ENCODE data around the gene USO1.
"Not testable (repeated sequence)": the region's sequence is repeated elsewhere in the genome, so short reads cannot be mapped to it uniquely, and the experiment has no call there.

USO1 gene

GRCh38 chr4:75714704-75715103 is 9.7 kb upstream of the USO1 start:
- no peak for DNase-seq (ENCODE audit: low read depth, low spot score)

DNA sequence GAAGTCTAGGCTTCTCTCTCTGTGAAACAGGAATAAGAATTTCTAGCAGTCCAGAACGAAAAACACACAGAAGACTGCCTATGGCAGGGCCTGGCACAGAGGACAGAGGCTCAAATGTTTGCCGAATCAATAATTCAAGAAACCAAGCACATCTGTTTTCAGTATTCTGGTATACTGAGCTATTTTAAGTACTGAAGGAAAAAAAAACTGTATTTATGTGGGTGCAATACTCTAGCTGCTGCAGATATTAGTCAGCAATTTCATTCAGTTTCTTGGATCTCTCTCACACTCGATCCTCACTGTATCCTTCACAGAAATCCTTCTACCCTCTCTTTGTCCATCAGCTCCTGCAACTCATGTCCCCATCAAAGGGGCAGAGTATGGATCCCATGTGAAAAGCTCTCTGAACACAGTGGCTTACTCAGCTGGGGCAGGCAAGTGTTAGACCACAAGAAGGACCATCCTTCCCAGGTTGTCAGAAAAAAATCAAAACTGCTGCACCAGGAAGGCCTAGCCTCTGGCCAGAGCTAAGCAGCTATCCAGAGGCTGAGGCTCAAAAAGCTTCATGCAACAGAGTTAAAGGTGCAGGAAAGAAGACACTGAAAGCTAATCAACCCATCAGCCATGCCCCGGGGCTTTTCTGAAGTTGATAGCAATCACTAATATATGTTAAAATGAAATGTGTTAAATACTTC is 9.1 kb upstream of the USO1 start:
- DNase-seq (ENCODE audit: low read depth, low spot score): no peak

- not testable (repeated sequence) for DNase-seq (ENCODE audit: low read depth, low spot score)
Observed at GRCh38 chr4:75716054-75716453, 8.3 kb upstream of the USO1 start.

DNA sequence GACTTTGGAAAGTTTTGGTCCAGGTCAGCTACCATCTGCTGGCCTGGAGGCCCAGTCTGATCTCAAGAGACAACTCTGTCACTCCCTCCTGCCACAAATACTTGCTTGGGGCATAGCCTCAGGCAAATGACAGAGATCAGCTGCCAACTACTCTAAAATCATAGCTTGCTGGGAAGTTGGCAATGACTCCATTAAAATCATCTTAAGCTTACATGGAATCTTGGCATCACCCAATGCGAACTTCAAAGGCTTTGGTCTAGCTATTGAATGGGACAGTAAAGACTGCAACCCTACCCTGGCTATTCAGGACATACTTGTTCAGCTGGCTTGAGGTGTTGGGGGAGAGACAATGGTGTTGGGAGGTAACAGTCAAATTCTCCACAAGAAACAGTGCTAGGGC is 7.0 kb upstream of the USO1 start:
- DNase-seq (ENCODE audit: low read depth, low spot score): no peak

DNA sequence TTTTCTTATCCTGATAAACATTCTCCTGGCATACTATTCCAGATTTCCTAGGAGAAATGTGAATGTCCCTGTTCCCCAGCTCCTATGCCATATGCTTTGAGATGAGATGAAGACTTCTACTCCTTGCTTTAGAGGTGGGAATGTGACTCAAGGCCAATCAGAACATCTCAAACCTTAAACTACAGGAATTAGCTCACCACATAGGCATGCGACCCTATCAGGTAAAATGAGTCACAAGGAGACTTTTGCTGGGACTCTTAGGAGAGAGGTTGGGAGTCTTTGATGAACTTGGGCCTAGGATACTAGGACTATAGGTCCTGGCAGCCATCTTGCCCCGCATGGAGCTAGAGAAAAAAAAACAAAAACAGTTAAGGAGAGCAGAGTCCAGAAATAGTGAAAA is 5.8 kb upstream of the USO1 start:
- no peak for DNase-seq (ENCODE audit: low read depth, low spot score)

- DNase-seq (ENCODE audit: low read depth, low spot score): no peak
Observed at GRCh38 chr4:75722417-75722816, 2.0 kb upstream of the USO1 start.

DNA sequence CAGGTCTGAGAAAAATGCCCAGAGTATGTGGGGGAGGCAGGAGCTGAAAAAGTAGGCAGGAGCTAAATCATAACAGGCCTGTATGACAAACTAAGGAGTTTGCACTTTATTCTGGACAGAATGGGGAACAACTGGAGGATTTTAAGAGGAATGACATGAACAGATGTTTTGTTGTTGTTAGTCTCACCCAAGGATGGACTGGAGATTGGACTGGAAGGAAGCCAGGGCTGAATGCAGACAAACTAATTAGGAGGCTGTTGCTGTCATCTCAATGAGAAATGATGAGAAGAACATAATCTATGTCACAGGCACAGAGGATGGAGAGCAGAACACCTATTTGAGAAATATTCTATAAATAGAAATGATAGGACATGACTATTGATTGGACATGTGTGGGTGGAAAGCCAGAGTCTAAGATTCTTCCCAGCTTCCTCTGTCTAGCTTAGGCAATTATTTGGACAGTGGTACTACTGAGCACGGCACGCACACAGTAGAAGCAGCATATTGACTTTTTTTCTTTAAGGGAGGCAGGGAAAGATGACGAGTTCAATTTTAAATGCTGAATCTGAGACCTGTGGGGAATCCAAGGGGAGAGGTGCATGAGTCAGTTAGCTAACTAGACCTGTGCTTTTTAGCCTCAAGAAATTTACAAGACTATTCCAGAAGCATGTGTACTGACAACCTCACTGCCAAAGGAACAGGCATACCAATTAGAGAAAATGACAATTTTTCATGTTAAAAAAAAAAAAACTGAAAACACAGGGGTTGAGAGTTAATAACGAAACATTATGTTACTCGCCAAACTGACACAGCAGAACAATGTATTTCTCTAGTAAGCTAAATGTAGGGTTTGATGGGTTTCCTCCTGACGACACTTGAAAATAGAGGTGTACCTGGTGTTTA is 963 bp upstream of the USO1 start:
- DNase-seq (ENCODE audit: low read depth, low spot score): no peak

DNA sequence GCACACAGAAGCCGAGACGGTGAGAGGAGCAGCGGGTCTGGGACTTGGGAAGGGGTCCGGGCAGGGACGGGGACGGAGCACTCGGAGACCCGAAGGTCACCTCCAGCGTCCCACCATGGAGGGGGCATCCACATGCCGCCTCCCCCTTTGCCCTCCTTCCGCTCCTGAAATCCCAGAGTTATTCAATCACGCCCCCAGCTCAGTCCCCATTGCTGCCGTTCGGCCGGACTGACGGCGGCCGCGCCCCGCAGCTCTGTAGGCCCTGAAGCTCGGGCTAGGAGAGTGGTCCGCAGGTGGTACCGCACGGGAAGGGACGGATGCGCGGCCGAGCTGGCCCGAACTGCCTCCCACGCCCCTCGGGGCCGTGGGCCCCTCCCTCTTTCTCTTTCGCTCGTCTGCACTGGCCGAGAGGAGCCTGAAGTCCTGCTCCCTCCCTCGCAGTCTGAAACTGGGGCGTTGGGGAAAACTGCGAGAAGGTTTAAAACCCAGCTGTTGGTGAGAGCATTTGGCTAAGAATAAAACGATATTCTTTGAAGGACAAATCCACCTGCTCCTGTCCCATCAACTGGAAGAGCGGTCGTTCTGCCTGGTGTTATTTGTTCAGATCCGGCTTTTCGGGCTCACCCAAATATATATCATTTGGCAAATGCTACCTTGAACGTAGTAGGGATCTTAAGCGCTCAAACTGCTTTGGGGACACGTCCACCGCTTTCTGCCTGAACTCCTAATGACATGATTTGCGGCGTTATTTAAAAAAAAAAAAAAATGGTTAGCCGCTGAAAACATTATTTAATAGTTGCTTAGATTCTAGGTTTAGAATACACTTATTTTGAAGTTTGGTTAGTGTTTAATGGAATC is 719 bp downstream of the USO1 start:
- peak; percentile 14 for DNase-seq (ENCODE audit: low read depth, low spot score)

GRCh38 chr4:75725942-75726538 is 1.7 kb downstream of the USO1 start:
- not testable (repeated sequence) for DNase-seq (ENCODE audit: low read depth, low spot score)

DNA sequence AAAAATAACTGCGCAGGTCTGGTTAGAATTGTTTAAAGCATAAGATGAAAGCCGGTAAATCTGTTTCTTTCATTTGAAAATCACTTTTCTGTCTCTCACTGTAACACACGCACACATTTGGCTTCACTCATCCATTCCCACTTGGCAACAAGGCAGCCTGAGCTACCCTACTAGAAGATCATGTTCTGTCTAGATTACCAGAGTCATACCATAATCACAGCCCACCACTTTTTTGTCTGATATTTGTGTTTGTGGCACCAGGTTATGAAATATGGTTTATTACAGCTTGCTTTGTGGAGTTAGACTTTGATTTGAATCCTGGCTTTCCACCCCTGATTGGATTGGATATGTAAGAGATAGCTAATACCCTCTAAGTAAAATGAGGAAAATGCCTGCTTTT is 2.2 kb downstream of the USO1 start:
- no peak for DNase-seq (ENCODE audit: low read depth, low spot score)

DNA sequence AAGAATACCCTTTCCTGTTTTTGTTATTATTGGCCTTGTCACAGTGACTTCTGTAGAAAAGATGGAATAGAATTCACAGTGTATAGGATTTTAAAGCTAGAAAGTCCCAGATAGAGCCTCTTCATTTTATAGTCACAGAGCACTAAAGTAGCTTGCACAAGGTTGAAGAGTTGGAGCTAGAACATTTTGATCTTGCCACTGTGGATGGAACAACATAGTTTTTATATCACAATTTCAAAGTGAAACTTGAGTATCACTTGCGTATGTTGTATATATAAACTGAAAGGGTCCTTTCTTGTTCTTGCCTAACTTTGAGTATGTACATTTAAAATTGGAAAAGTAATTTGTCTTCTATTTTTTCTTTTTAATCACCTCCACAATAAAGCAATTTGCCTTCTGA is 2.7 kb downstream of the USO1 start:
- no peak for DNase-seq (ENCODE audit: low read depth, low spot score)

DNA sequence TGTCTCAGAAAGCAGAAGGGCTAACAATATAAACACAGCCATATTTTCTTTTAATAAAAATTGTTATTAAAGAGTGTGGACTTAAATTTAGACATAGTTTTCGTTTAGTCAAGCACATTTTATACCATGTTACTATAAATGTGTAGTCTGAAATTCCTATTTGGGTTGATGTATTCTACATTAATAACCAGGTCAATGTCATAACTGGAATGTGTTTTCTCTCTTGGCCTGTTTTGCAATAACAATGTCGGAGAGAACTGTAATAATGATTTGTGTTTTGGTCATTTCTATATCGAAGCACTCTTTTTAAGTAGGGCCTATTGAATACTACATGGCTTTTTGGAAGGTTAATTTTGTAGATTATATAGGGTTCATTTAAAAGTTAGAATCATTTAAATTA is 5.5 kb downstream of the USO1 start:
- DNase-seq (ENCODE audit: low read depth, low spot score): no peak

DNA sequence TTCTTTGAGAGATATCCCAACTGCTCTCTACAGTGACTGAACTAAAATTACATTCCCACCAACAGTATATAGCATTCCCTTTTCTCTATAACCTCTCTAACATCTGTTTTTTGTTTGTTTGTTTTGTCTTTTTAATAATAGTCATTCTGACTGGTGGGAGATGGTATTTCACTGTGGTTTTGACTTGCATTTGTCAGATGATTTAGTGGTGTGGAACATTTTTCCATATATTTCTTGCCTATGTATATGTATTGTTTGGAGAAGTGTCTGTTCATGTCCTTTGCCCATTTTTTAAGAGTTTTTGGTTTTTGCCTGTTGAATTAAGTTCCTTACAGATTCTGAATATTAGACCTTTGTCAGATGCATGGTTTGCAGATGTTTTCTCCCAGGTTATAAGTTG is 9.0 kb downstream of the USO1 start:
- no peak for DNase-seq (ENCODE audit: low read depth, low spot score)

DNA sequence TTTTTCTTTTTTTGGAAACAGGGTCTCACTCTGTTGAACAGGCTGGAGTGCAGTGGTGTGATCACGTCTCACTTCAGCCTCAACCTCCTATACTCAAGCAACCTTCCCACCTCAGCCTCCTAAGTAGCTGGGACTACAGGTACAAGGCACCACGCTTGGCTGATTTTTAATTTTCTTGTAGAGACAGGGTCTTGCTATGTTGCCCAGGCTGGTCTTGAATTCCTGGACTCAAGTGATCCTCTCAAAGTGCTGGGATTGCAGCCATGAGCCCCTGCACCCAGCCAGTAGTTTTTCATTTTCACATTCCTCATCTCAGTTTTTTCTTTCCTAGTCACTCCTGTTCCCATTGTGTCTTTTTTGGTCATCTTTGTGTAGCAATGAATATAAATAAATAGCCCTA is 11.1 kb downstream of the USO1 start:
- DNase-seq (ENCODE audit: low read depth, low spot score): no peak

DNA sequence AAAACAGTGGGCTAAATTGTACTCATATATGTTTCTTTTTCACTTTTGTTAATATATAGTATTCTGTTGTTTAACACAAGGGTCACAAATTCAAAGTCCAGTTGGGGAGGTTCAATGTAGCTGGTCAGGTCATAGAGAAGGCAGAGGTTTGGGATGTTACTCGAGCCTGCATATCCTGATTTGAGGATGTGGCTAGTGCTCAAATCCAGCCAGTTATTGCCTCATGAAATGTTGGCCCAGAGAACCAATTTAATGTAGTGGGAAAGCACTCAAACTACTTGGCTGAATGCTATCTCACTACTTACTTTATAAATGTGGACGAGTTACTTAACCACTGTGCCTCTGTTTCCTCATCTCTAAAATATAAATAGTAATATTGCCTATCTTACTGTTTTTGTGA is 12.5 kb downstream of the USO1 start:
- no peak for DNase-seq (ENCODE audit: low read depth, low spot score)

- no peak for DNase-seq (ENCODE audit: low read depth, low spot score)
Observed at GRCh38 chr4:75737398-75737797, 13.0 kb downstream of the USO1 start.

DNA sequence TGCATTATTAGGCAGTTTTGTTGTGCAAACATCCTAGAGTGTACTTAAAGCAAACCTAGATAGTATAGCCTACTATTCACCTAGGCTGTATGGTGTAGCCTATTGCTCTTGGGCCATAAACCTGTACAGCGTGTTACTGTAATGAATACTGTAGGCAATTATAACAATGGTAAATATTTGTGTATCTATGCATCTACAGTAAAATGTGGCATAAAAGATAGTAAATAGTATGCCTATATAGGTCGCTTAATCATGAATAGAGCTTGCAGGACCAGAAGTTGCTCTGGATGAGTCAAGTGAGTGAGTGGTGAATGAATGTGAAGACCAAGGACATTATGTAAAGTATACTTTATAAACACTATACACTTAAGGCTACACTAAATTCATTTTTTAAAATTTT is 16.6 kb downstream of the USO1 start:
- DNase-seq (ENCODE audit: low read depth, low spot score): no peak

DNA sequence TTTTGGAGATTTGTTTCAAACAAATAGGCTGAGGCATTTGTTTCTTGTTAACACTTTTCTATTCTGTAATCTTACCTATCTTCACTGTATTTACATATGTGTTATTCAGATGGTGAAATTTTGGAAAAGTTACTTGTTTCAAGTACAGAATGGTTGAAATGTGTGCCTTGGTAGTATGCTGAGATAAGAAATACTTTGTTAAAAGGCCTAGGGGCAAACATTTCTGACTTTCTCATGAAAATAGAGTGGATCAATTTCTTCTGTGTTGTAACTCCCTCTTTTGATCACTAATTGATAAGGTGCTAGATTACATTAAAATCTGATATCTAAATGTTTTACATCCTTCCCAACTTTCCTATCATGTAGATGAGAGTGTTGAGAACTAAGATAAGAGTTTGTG is 18.1 kb downstream of the USO1 start:
- no peak for DNase-seq (ENCODE audit: low read depth, low spot score)

GRCh38 chr4:75745161-75745560 is 20.8 kb downstream of the USO1 start:
- DNase-seq (ENCODE audit: low read depth, low spot score): no peak

- no peak for DNase-seq (ENCODE audit: low read depth, low spot score)
Observed at GRCh38 chr4:75745721-75746199, 21.4 kb downstream of the USO1 start.

GRCh38 chr4:75752637-75753036 is 28.3 kb downstream of the USO1 start:
- no peak for DNase-seq (ENCODE audit: low read depth, low spot score)

- no peak for DNase-seq (ENCODE audit: low read depth, low spot score)
Observed at GRCh38 chr4:75769036-75769435, 44.7 kb downstream of the USO1 start.

Data from activated naive CD8-positive, alpha-beta T cell treated with anti-CD3 and anti-CD28 coated beads, Interleukin-2, amount 50 U/mL, for 16 hours (primary cell).